ENCODE measurements around the gene MAGEB10.

Gene MAGEB10

GRCh38 chrX:27842859-27843258 lies 35.1 kb downstream of the MAGEB10 start:
- no peak for DNase-seq (ENCODE audit: extremely low read depth, insufficient read length)
- TF ChIP-seq CTCF (IDR thresholded peaks at IDR 0.05; ENCODE audit: insufficient read depth, low read length, poor library complexity, severe bottlenecking), result no peak
- Histone ChIP-seq H3K4me3 (replicated peaks; ENCODE audit: low read depth, low read length) (no peak overlapping the region), H3K27me3 (replicated peaks; ENCODE audit: control insufficient read depth, insufficient read depth, low read length) (no peaks in the 10 kb centered on the region), H3K36me3 (ENCODE audit: control insufficient read depth, insufficient read depth, low read length) (no peaks in the 10 kb centered on the region)

GRCh38 chrX:27860337-27860736 lies 52.5 kb downstream of the MAGEB10 start:
- no peak overlapping the region for H3K4me3 ChIP-seq (replicated peaks; ENCODE audit: low read depth, low read length)
- H3K36me3 ChIP-seq (ENCODE audit: control insufficient read depth, insufficient read depth, low read length), result no peaks in the 10 kb centered on the region
- TF ChIP-seq CTCF (IDR thresholded peaks at IDR 0.05; ENCODE audit: insufficient read depth, low read length, poor library complexity, severe bottlenecking), result no peak
- no peaks in the 10 kb centered on the region for H3K27me3 ChIP-seq (replicated peaks; ENCODE audit: control insufficient read depth, insufficient read depth, low read length)
- no peak for DNase-seq (ENCODE audit: extremely low read depth, insufficient read length)

- Histone ChIP-seq H3K4me3 (replicated peaks; ENCODE audit: low read depth, low read length) (no peak overlapping the region), H3K27me3 (replicated peaks; ENCODE audit: control insufficient read depth, insufficient read depth, low read length) (no peaks in the 10 kb centered on the region), H3K36me3 (ENCODE audit: control insufficient read depth, insufficient read depth, low read length) (no peaks in the 10 kb centered on the region)
- no peak for DNase-seq (ENCODE audit: extremely low read depth, insufficient read length)
- TF ChIP-seq CTCF (IDR thresholded peaks at IDR 0.05; ENCODE audit: insufficient read depth, low read length, poor library complexity, severe bottlenecking), result no peak
Measured at GRCh38 chrX:27863809-27864208, 56.0 kb downstream of the MAGEB10 start.
